GM19043 (cell line): ENCODE results near the gene ATF6B.
"Not testable (repeated sequence)": the region's sequence is repeated elsewhere in the genome, so short reads cannot be mapped to it uniquely, and the experiment has no call there.

Experiments used
- ATAC-seq: cut with Tn5 transposase; IDR thresholded peaks from one replicate; pipeline ENCODE4 v1.9.1; 2021; ENCODE audit warnings: low read depth; ENCODE audit not compliant: unreplicated experiment

Gene ATF6B

GRCh38 chr6:32084780-32085179 lies 43.3 kb downstream of the ATF6B start:
- no peak for ATAC-seq

- ATAC-seq: no peak
Observed at GRCh38 chr6:32083812-32084768, 44.0 kb downstream of the ATF6B start.

DNA sequence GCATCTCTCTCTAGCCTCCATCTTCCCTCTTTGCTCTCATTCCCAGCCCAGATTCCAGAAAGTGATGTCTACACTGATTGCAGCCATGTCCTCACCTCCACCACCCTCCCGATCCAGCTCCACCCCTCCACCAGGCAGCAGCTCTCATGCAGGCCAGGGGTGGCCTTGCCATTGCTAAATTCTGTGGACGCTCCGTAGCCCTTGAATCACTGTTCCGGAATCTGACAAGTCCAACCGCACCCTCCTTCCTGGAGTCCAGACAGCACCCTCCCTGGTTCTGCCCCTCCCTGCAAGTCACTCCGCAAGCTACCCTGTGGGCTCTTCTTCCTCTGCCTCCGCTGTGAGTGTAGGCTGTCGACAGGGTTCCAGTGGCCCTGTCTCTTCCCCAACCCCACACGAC lies 45.1 kb downstream of the ATF6B start:
- ATAC-seq: no peak

DNA sequence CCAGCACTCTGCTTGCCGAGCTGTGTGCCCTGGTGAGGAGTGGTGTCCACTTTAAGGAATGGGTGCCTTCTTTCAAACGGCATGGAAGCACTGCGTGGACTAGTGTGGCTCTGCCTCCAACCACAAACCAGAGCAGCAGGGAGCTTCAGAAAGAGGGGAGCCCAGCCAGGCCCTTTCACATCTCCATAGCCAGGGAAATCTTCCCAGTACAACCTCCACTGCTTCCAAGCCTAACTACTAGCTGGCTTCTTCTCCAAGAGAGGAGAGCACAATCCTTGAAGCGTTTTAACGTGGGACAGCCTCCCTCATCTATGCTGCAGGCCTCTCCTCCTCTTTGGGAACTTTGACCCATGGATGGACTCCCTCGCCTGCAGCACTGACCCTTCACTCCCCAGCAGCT lies 45.6 kb downstream of the ATF6B start:
- no peak for ATAC-seq

- ATAC-seq: no peak
Observed at GRCh38 chr6:32081168-32081990, 46.7 kb downstream of the ATF6B start.

DNA sequence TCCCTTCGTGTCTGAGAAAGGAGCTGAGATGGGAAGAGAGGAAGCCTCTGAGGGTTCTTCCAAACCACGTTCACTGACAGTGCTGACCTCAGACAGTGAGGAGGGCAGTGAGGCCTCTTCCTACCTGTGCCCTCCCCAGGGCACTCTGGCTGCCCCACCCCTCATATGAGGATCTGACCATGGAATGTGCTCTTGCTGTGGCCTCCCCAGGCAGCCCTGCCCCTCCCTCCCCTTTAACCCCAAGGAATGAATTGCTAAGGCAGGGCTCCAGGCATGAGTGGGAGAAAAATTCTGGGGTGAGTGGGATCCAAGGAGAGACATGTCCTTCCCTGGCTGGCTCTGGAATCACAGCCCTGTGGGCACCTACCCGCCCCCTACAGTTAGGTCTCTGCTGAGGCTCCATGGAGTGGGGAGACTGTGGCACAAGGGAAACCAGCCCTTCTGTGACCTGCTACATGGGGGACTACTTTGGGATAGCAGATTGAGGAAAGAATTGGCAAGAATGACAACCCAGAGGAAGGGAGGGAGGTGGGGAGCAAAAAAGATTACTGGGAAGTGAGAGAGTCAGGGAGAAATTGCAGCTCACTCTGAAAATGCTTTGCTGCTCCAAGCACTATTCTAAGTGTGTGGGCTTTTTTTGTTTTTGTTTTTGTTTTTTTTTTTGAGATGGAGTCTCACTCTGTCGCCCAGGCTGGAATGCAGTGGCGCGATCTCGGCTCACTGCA lies 48.3 kb downstream of the ATF6B start:
- ATAC-seq: no peak

DNA sequence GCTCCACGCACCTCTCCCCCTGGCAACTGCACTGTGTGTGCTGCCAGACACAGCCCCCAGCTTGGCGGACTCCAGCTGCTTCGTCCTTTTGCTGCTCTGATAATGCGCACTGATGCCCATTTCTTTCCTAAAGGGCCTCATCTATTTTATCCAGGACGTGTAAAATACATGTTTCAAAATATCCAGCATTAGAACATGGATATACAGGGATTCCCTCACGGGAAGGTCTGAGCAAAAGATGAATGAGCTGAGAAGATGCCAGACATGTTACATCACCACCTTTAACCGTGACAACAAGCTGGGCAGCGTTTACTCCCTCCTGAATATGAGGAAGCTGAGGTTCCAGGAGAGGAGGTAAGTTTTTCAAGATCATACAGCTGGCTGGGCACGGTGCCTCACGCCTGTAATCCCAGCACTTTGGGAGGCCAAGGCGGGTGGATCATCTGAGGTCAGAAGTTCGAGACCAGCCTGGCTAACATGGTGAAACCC lies 51.7 kb downstream of the ATF6B start:
- no peak for ATAC-seq

DNA sequence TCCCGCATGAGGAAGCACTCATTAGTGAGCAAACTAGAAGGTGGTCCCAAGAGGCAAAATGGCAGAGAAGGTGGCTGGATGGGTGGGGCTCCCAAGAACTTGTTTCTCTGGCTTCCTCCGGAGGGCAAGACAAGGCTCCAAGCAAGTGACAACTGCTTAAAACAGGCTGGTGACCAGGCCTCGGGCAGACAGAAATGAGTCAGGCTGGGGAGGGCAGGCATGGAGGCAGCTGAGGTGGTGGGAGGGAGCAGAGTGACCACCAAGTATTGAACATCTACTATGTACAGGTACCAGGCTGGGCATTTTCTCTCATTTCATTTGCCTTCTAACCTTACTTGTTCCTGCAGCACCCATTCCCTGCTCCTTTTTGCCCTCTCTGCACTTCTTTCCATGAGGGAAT lies 52.3 kb downstream of the ATF6B start:
- no peak for ATAC-seq

DNA sequence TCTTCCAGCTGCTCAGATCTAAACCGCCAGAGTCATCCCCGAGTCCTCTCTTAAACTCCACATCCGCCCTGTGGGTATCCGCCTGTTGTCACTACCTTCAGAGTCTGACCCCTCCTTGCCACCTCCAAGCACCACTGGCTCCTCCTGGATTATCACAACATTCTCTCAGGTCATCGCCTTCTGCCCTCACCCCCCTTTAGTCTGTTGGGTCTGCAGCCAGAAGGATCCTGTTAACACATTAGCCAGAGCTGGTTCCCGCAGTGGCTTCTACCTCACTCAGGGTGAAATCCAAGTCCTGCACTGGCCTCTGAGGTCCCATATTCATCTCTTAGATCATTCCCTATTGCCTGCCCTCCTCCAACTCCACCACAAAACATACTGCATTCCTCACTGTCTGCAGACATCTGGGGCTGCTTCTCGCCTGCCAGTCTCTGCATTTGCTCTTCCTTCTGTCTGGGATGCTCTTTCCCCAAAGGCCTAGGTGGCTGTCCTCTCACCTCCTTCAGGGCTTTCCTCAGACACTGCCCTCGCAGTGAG lies 53.0 kb downstream of the ATF6B start:
- ATAC-seq: no peak

DNA sequence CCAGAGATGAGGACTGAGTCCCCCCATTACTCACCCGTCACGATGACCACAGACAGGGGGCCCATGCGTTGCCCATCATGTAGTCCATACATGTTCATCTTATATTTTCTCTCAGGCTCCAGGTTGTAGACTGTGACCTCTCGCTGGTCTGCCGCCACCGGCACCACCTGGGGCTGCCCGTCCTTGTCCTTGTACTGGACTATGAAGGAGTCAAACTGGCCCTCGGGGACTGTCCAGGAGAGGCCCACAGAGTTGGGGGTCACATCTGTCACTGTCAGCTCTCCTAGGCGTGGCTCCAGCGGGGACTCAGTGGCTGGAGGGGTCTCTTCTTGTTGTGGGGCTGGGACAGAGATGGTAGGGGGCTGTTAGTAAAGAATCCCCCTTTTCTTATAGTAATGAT lies 54.4 kb downstream of the ATF6B start:
- no peak for ATAC-seq

DNA sequence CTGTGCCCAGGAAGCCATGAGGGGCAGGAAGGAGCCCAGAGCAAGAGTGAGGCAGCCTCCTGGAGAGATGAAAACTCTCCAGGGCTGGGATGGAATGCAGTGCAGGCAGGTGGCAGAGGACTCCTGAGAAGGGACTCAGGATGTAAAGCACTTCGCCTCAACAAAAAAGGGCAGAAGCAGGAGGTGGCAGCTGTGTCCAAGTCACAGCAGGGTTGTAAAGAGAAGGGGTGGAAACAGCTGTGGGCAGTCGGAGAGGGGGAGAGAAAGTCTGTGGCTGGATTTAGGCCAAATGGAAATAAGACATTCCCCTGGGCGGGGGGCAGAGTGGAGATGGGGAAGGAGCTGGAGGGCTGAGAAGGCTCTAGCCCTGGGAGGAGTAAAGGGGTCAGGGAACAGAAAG lies 54.9 kb downstream of the ATF6B start:
- no peak for ATAC-seq

- no peak for ATAC-seq
Observed at GRCh38 chr6:32070814-32071543, 57.1 kb downstream of the ATF6B start.

DNA sequence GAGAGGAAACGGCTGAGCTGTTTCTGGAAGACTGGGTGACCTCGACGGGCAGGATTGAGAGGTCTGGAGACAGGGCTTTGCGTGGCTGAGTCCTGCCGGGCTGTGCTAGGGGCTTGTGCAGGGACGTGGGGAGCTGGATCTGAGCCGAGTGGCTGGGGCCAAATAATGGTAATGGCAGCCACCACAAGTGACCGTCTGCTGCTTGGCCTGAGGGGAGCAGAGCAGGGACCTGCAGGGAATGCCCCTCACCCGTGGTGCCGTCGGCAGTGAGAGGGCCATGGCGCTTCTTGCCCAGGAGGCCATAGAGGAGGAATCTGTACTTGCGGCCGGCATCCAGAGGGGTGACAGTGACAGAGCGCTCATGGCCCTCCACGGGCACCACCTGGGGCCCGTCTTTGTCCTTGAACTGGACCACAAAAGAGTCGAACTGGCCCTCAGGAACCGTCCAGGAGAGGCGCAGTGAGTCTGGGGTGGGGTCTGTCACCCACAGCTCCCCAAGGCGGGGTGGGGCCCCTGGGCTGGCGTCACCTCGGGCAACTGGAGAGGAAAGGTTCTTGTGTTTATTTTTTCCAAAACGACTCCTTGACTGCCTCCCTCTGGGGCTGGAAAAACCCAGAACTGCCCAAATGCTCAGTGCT lies 58.0 kb downstream of the ATF6B start:
- ATAC-seq: no peak

GRCh38 chr6:32069460-32069859 lies 58.6 kb downstream of the ATF6B start:
- ATAC-seq: no peak

GRCh38 chr6:32068867-32069266 lies 59.2 kb downstream of the ATF6B start:
- no peak for ATAC-seq

- ATAC-seq: not testable (repeated sequence)
Observed at GRCh38 chr6:32068315-32068714, 59.7 kb downstream of the ATF6B start.

- ATAC-seq: not testable (repeated sequence)
Observed at GRCh38 chr6:32067521-32067920, 60.5 kb downstream of the ATF6B start.
